PC-3 (cell line): ENCODE results near the gene EIF4ENIF1. TPM values are rescaled to one million over a fixed set of nuclear protein-coding genes. Genes with fewer than 3 reads are reported as not detected.

Experiments
- ATAC-seq: fragments of 200-7000 bp; cut with Tn5 transposase; 2 replicates; pipeline ENCODE4 v1.9.1; 2020; ENCODE audit warnings: mild to moderate bottlenecking, moderate library complexity
- BruUV-seq: library from RNA; stranded (reverse); fragments of 400-500 nt; replicated peaks from 2 replicates; lab custom pipeline; 2021; lab: Mats Ljungman, UMichigan
- CTCF ChIA-PET: fragments of 300-600 bp; sonication (Branson Sonifier 250); formaldehyde crosslinking; loops from one replicate; lab custom pipeline; 2022; ENCODE audit warnings: antibody characterized with exemption; lab: Charles Lee
- POLR2A ChIA-PET: fragments of 300-600 bp; sonication (Branson Sonifier 250); formaldehyde crosslinking; loops from one replicate; lab custom pipeline; 2022; ENCODE audit warnings: antibody characterized with exemption; ENCODE audit not compliant: unreplicated experiment; lab: Charles Lee
- DNase-seq: peaks from one replicate; pipeline ENCODE4 v3.0.0-alpha.2; 2015
- H2AFZ ChIP-seq: fragments of 300-600 bp; sonication (generic); 2 replicates; pipeline ENCODE4 v1.6.0; 2016; ENCODE audit warnings: antibody characterized with exemption, low read length
- H3F3A ChIP-seq: fragments of 300-600 bp; sonication (generic); one replicate; pipeline ENCODE4 v1.6.0; 2017; ENCODE audit warnings: antibody characterized with exemption, low read length, control low read depth, mild to moderate bottlenecking; ENCODE audit not compliant: unreplicated experiment
- H3K27ac ChIP-seq: fragments of 300-600 bp; sonication (generic); 2 replicates; pipeline ENCODE4 v1.5.1; 2016; ENCODE audit warnings: mild to moderate bottlenecking, low read length
- H3K27me3 ChIP-seq: fragments of 300-600 bp; sonication (generic); 2 replicates; pipeline ENCODE4 v1.6.1; 2016; ENCODE audit warnings: low read length, mixed read lengths
- H3K36me3 ChIP-seq: fragments of 300-600 bp; sonication (generic); 2 replicates; pipeline ENCODE4 v1.6.1; 2016; ENCODE audit warnings: low read depth, mixed run types, low read length, mixed read lengths
- H3K4me1 ChIP-seq: fragments of 300-600 bp; sonication (generic); 2 replicates; pipeline ENCODE4 v1.5.1; 2016; ENCODE audit warnings: low read length; ENCODE audit not compliant: insufficient read depth
- H3K4me2 ChIP-seq: fragments of 300-600 bp; sonication (generic); 2 replicates; pipeline ENCODE4 v1.6.0; 2016; ENCODE audit warnings: low read length
- H3K4me3 ChIP-seq: fragments of 300-600 bp; sonication (generic); 2 replicates; pipeline ENCODE4 v1.5.1; 2016; ENCODE audit warnings: mild to moderate bottlenecking, low read length, mixed read lengths
- H3K79me2 ChIP-seq: fragments of 300-600 bp; sonication (generic); 2 replicates; pipeline ENCODE4 v1.6.1; 2017; ENCODE audit warnings: low read length, mixed read lengths
- H3K9ac ChIP-seq: fragments of 300-600 bp; sonication (generic); 2 replicates; pipeline ENCODE4 v1.6.0; 2016; ENCODE audit warnings: mild to moderate bottlenecking, low read length
- H3K9me2 ChIP-seq: fragments of 300-600 bp; sonication (generic); replicated peaks from 2 replicates; pipeline ENCODE4 v1.6.1; 2016; ENCODE audit warnings: mixed run types, low read length, mixed read lengths
- H3K9me3 ChIP-seq: fragments of 300-600 bp; sonication (generic); 2 replicates; pipeline ENCODE4 v1.6.1; 2016; ENCODE audit warnings: low read length, mixed read lengths
- H4K20me1 ChIP-seq: fragments of 300-600 bp; sonication (generic); 2 replicates; pipeline ENCODE4 v1.6.1; 2016; ENCODE audit warnings: low read length, mixed read lengths
- EZH2 ChIP-seq: fragments of 300-600 bp; sonication (generic); IDR thresholded peaks from one replicate; pipeline ENCODE4 v1.6.1; 2017; ENCODE audit warnings: antibody characterized with exemption, mild to moderate bottlenecking, low read length; ENCODE audit not compliant: unreplicated experiment
- EZH2phosphoT487 ChIP-seq: fragments of 300-600 bp; sonication (generic); IDR thresholded peaks from 2 replicates; pipeline ENCODE4 v1.6.1; 2018; ENCODE audit warnings: mild to moderate bottlenecking, antibody characterized with exemption, low read length, borderline replicate concordance
- intact Hi-C: fragments of 100-400 bp; cut with micrococcal nuclease; formaldehyde crosslinking; loops from 2 replicates; pipeline ENCODE4 v1.9.0; 2023
- total RNA-seq: library from RNA; depleted of rRNA; stranded (reverse); fragments of >200 nt; gene quantifications from 2 replicates; pipeline ENCODE4 v1.2.3, GENCODE V29; 2014
- TF ChIP-seq, protein P1 (sequence below): fragments of 300-600 bp; sonication (generic); conservative IDR thresholded peaks from 2 replicates; pipeline ENCODE4 v1.5.1; 2017; ENCODE audit warnings: antibody characterized with exemption, low read depth, mild to moderate bottlenecking, low read length

Gene EIF4ENIF1
- total RNA-seq, 1 experiment from 2014 or later = 5.3 TPM

DNA sequence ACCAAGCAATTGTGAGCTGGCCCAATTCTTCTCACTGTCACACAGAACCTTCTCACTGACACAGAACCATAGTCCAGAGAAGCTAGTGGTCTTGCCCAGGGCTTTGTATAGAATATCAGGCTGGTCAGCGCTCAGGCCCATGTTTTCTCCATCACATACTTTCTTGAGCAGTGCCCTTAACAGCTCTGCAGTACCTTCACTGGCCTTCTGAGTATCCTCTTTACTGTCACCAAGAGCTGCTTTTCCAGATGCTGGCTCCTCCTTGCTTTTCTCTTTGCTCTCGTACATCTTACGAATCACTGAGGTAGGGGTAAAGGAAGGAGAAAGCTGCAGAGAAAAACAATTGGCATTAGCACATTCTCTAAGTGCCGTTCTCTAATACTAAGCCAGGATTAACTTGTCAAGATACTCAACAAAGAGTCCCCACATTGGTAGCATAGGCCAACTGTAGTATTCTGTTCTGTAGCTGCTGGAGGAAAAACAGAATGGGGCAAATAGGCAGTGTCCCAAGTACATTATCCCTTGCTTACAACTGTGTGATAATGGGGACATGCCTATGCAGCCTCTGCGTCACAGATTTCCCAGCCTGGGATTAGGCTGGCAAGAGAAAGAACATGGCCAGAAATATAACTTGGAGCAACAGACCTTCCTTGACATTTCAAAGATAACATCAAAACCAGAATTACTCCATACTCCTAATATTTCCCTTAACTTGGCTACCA is 46.7 kb downstream of the EIF4ENIF1 start:
- H3F3A ChIP-seq = no peaks in the 10 kb centered on the region
- H3K4me1 ChIP-seq = no peaks in the 10 kb centered on the region
- H3K9me3 ChIP-seq = no peaks in the 10 kb centered on the region
- H3K9ac ChIP-seq = no peak overlapping the region
- POLR2A ChIA-PET = no interaction called here
- no peak overlapping the region for H2AFZ ChIP-seq
- H3K27me3 ChIP-seq = no peaks in the 10 kb centered on the region
- no peak overlapping the region for H3K4me3 ChIP-seq
- intact Hi-C loops = no loop called here
- CTCF ChIA-PET = no interaction called here
- no peak for DNase-seq
- TF ChIP-seq EZH2 (no peak), EZH2phosphoT487 (no peak)
- TF ChIP-seq, protein P1, sequence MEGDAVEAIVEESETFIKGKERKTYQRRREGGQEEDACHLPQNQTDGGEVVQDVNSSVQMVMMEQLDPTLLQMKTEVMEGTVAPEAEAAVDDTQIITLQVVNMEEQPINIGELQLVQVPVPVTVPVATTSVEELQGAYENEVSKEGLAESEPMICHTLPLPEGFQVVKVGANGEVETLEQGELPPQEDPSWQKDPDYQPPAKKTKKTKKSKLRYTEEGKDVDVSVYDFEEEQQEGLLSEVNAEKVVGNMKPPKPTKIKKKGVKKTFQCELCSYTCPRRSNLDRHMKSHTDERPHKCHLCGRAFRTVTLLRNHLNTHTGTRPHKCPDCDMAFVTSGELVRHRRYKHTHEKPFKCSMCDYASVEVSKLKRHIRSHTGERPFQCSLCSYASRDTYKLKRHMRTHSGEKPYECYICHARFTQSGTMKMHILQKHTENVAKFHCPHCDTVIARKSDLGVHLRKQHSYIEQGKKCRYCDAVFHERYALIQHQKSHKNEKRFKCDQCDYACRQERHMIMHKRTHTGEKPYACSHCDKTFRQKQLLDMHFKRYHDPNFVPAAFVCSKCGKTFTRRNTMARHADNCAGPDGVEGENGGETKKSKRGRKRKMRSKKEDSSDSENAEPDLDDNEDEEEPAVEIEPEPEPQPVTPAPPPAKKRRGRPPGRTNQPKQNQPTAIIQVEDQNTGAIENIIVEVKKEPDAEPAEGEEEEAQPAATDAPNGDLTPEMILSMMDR = no peak
- H3K27ac ChIP-seq = no peak overlapping the region
- no peaks in the 10 kb centered on the region for H4K20me1 ChIP-seq
- H3K79me2 ChIP-seq = no peaks in the 10 kb centered on the region
- no TSS peak for BruUV-seq
- H3K36me3 ChIP-seq = peaks cover 19% of the 10 kb centered on the region; the same call in 1 of the 2 replicates
- H3K4me2 ChIP-seq = no peak overlapping the region
- no peak for ATAC-seq
- H3K9me2 ChIP-seq = no peaks in the 10 kb centered on the region

DNA sequence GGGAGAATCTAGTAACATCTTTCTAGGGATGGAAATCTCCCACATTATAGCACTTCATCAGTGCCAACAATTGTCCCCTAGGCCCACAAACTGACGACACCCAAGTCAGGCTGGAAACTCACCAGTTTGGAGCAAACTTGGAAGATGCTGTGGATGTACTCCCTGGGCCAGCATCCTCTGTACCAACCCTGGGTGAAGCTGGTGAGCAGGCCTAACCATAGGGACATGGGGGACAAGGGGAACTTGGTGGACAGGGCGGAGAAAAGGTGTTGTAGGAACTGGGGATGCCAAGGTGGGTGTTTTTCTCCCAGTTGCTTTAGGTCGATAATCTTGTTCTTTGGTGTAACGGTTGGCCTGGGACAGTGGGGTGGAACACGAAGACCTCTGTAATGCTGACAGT is 48.0 kb downstream of the EIF4ENIF1 start:
- Histone ChIP-seq H3K79me2 (no peaks in the 10 kb centered on the region), H3K4me1 (no peaks in the 10 kb centered on the region), H4K20me1 (no peaks in the 10 kb centered on the region), H3K27me3 (no peaks in the 10 kb centered on the region), H3F3A (no peaks in the 10 kb centered on the region), H3K9ac (no peak overlapping the region), H3K27ac (no peak overlapping the region), H2AFZ (no peak overlapping the region), H3K4me2 (no peak overlapping the region), H3K9me2 (no peaks in the 10 kb centered on the region), H3K4me3 (no peak overlapping the region), H3K36me3 (peaks cover 25% of the 10 kb centered on the region), H3K9me3 (no peaks in the 10 kb centered on the region)
- BruUV-seq = no TSS peak
- CTCF ChIA-PET = no interaction called here
- DNase-seq (no peak), ATAC-seq (no peak)
- intact Hi-C loops = no loop called here
- POLR2A ChIA-PET = interaction anchor here (0.6 kb wide), 2 partner anchors 233 to 1697 kb away, joined by 4 to 5 read pairs; no protein-coding TSS in a partner anchor
- TF ChIP-seq EZH2 = no peak
- TF ChIP-seq, protein P1 = no peak
- TF ChIP-seq EZH2phosphoT487 = no peak

DNA sequence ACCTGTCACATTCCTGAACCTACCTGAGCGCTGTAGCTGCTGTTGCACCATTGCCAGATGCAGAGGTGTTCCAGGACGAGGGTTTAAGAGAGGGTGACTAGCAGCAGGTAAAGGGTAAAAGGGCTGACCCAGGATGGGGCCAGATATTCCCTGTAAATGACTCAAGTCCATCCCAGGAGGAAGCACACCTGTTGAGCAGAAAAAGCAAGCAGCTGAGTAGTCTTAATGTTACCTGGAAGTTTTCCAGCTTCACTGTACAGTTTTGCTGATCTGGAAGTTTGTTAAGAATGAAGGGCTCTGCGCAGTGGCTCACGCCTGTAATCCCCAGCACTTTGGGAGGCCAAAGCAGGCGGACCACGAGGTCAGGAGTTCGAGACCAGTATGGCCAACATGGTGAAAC is 49.0 kb downstream of the EIF4ENIF1 start:
- H3K79me2 ChIP-seq = no peaks in the 10 kb centered on the region
- CTCF ChIA-PET = no interaction called here
- POLR2A ChIA-PET = no interaction called here
- H3K9me3 ChIP-seq = no peaks in the 10 kb centered on the region
- TF ChIP-seq, protein P1 = no peak
- TF ChIP-seq EZH2phosphoT487 (no peak), EZH2 (no peak)
- no peaks in the 10 kb centered on the region for H3F3A ChIP-seq
- H3K36me3 ChIP-seq = peaks cover 34% of the 10 kb centered on the region
- ATAC-seq (no peak), DNase-seq (no peak)
- BruUV-seq = no TSS peak
- intact Hi-C loops = no loop called here
- no peak overlapping the region for H3K9ac ChIP-seq
- no peaks in the 10 kb centered on the region for H3K27me3 ChIP-seq
- no peak overlapping the region for H3K27ac ChIP-seq
- no peaks in the 10 kb centered on the region for H3K9me2 ChIP-seq
- no peak overlapping the region for H2AFZ ChIP-seq
- H4K20me1 ChIP-seq = no peaks in the 10 kb centered on the region
- no peaks in the 10 kb centered on the region for H3K4me1 ChIP-seq
- H3K4me2 ChIP-seq = no peak overlapping the region
- H3K4me3 ChIP-seq = no peak overlapping the region
